GM10248 (cell line): ENCODE measurements around the gene DNMT3A.

Experiments used
- CTCF ChIA-PET: fragments of 300-600 bp; sonication (Branson Sonifier 250); formaldehyde crosslinking; extraction: SDS; loops from one replicate; lab custom pipeline; 2021; ENCODE audit warnings: antibody characterized with exemption; lab: Yijun Ruan, JAX
- POLR2A ChIA-PET: fragments of 350-650 bp; sonication (Branson Sonifier 250); formaldehyde crosslinking; extraction: SDS; loops from one replicate; lab custom pipeline; 2020; ENCODE audit warnings: antibody characterized with exemption; lab: Yijun Ruan, JAX
- DNase-seq: peaks from one replicate; pipeline ENCODE4 v3.0.0; 2012; ENCODE audit errors: extremely low spot score
- TF ChIP-seq, protein P1 (sequence below): IDR thresholded peaks from 2 replicates; pipeline ENCODE4 v1.5.1; 2012; ENCODE audit warnings: mild to moderate bottlenecking, low read depth; ENCODE audit errors: extremely low read depth, missing control alignments, control extremely low read depth

The DNMT3A gene

DNA sequence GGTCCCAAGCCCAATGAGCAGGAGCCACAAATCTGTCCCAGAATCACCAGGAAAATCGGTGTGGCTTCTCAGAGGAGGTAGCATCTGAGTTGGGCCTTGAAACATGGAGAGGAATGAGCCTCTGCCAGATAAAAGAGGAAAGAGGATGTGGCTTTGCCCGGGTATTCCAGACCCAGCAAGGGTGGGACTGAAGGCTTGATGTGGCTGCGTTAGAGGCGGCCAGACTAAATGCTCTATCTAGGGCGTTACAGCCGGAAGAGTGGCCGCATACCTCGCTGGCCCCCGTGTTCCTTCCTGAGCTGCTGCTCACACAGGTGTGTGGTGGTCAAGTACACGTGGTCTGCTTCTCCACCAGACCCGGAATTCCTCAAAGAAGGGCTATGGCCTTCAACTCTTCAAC, 139.4 kb downstream of the DNMT3A start:
- no peak for DNase-seq
- ChIA-PET POLR2A (no interaction called here), CTCF (no interaction called here)
- TF ChIP-seq, protein P1, sequence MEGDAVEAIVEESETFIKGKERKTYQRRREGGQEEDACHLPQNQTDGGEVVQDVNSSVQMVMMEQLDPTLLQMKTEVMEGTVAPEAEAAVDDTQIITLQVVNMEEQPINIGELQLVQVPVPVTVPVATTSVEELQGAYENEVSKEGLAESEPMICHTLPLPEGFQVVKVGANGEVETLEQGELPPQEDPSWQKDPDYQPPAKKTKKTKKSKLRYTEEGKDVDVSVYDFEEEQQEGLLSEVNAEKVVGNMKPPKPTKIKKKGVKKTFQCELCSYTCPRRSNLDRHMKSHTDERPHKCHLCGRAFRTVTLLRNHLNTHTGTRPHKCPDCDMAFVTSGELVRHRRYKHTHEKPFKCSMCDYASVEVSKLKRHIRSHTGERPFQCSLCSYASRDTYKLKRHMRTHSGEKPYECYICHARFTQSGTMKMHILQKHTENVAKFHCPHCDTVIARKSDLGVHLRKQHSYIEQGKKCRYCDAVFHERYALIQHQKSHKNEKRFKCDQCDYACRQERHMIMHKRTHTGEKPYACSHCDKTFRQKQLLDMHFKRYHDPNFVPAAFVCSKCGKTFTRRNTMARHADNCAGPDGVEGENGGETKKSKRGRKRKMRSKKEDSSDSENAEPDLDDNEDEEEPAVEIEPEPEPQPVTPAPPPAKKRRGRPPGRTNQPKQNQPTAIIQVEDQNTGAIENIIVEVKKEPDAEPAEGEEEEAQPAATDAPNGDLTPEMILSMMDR, result no peak

DNA sequence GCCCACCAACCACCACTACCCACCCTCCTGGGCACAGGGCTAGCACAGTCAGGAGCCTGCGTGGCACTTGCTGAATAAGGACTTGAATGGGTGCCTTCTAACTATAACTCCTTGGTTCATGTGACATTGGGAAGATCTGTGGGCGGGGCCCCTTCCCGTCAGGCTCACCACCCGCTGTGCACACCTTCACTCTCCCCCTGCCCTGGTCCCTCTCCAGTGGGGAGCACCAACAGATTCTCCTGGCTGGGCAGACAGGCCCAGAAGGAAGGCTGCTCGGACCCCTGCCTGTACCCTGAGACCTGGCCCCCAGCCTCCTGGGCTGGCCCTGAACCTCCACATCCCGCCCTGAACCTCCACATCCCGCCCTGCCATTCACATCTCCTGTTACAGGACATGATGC, 139.9 kb downstream of the DNMT3A start:
- TF ChIP-seq, protein P1, result no peak
- DNase-seq, result no peak
- ChIA-PET CTCF (interaction anchor here (0.9 kb wide), 1 partner anchor 9 kb away, joined by 3 read pairs; no protein-coding TSS in a partner anchor), POLR2A (no interaction called here)

DNA sequence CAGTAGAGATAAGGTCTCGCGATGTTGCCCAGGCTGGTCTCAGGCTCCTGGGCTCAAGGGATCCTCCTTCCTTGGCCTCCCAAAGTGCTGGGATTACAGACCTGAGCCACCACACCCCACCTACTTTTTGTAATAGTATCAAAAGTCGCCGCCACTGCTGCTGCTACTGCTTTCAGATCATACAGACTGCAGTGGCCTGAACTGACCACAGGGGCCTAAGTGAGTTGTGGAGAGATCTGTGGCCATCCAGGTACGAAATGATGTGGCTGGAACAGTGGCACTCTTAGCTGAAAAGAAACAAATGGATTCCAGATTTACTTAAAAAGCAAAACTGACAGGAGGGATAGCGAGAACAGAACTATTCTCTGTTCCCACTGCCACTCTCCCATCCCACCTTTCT, 140.5 kb downstream of the DNMT3A start:
- POLR2A ChIA-PET, result no interaction called here

DNA sequence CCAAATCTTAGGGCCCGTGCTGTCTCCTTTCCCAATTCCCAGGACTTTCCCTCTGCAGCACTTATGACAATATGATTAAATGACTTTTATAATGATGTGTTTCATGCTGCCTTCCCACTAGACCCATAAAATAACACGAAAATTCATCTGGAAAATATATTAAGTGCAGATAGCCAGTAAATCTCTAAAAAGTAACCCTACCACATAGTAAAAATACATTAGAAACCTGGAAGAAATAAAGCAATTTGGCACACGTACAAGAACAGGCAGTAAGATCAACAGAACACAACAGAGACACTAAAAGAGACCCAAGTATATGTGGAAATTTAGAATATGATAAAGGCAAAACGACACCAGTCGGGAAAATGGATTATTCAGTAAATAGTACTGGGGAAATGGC, 143.1 kb downstream of the DNMT3A start:
- TF ChIP-seq, protein P1, result no peak
- DNase-seq, result no peak
- ChIA-PET CTCF (no interaction called here), POLR2A (no interaction called here)

More for the DNA sequence above, 140.5 kb downstream of the DNMT3A start:
- CTCF ChIA-PET, result interaction anchor here (0.7 to 0.9 kb wide), 2 partner anchors 10 kb away, joined by 3 read pairs; no protein-coding TSS in a partner anchor
- DNase-seq, result no peak
- TF ChIP-seq, protein P1, result peak; percentile 14

DNA sequence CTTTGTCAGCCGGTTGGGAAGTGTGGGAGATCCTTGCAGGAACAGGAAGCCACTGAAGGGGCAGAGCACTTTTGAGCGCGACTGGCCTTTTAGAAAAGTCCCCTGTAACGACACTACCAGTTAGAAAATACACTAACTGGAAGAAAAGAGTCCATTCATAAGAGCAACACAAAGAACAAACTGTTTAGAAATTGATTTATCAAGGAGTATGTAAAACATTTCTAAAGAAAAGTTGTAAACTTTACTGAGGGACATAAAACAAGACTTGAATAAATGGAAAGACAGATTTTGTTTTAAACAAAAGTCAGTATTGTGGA, 143.6 kb downstream of the DNMT3A start:
- ChIA-PET CTCF (interaction anchor here (3.5 to 4.6 kb wide), 2 partner anchors 10 to 222 kb away, joined by 35 to 69 read pairs; no protein-coding TSS in a partner anchor), POLR2A (no interaction called here)
- TF ChIP-seq, protein P1, result no peak
- no peak for DNase-seq

DNA sequence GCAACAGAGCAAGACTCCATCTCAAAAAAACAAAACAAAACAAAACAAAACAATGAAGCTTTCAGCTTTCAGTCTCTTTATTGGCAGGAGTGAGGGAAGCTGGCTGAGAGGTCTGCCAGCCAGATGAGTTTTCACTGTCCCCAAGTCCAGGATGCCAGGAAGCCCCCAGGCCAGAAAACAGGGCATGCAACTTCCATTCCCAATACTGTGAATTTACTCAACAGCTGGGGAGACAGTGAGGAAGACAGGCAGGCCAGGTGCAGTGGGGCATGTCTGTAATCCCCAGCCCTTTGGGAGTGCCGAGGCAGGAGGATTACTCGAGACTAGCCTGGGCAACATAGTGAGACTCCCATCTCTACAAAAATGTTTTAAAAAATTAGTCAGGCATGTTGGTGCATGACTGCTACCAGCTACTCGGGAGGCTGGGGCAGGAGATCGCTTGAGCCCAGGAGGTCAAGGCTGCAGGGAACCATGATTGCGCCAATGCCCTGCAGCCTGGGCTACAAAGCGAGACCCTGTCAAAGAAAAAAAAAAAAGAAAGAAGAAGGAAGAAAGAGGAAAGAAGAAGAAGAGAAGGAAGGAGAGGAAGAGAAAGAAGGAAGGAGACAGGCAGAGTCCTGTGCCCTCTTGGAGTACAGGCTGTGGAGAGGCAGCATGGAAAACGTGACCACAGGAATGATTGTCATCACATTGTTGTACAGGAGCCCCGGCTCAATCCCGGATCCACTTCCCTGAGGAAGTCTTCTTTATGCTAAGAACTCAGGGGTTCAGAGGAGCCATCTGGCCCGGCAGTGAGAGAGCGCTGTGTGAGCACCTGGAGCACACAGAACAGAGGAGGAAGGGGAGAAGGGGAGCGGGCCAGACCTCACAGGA, 144.2 kb downstream of the DNMT3A start:
- POLR2A ChIA-PET, result no interaction called here
- CTCF ChIA-PET, result interaction anchor here (0.6 to 4.6 kb wide), 12 partner anchors 10 to 775 kb away, joined by 3 to 69 read pairs (median 4); no protein-coding TSS in a partner anchor
- DNase-seq, result no peak
- TF ChIP-seq, protein P1, result no peak
